ENCODE results near the gene TMC4.

- TF ChIP-seq CTCF (IDR thresholded peaks at IDR 0.05; ENCODE audit: borderline replicate concordance, extremely low read depth, low read length, poor library complexity, severe bottlenecking) (no peak), EZH2 (IDR thresholded peaks at IDR 0.05; ENCODE audit: borderline replicate concordance, low read depth, low read length, severe bottlenecking) (no peak)
Observed at GRCh38 chr19:54191011-54191810, 18.3 kb upstream of the TMC4 start, which contains the start of gene TSEN34.
